Upper lobe of left lung (tissue), 4 donors: ENCODE data around the gene USPL1.

Experiments used
- EP300 ChIP-seq, 4 donors: sonication (generic); formaldehyde crosslinking; IDR thresholded peaks; one replicate each; pipeline ENCODE4 v1.5.1; 2017; ENCODE audit warnings: antibody characterized with exemption in 4 of 4, control low read depth in 2 of 4
- POLR2A ChIP-seq, 4 donors: fragments of 450-650 bp; IDR thresholded peaks; one replicate each; pipeline ENCODE4 v1.5.1; 2016 to 2017; ENCODE audit warnings: antibody characterized with exemption in 4 of 4, mild to moderate bottlenecking in 2 of 4
- POLR2AphosphoS5 ChIP-seq, 2 donors: sonication (generic); formaldehyde crosslinking; IDR thresholded peaks; one replicate each; pipeline ENCODE4 v1.5.1; 2017; ENCODE audit warnings: antibody characterized with exemption in 2 of 2
- TF ChIP-seq, protein P1 (sequence below), 6 experiments: fragments of 450-650 bp in 4 of 6; fragments of 200-600 bp in 2 of 6; sonication (generic) in 2 of 6; IDR thresholded peaks; one replicate each; pipeline ENCODE4 v1.5.1; 2016 to 2019; ENCODE audit warnings: antibody characterized with exemption in 6 of 6

DNA sequence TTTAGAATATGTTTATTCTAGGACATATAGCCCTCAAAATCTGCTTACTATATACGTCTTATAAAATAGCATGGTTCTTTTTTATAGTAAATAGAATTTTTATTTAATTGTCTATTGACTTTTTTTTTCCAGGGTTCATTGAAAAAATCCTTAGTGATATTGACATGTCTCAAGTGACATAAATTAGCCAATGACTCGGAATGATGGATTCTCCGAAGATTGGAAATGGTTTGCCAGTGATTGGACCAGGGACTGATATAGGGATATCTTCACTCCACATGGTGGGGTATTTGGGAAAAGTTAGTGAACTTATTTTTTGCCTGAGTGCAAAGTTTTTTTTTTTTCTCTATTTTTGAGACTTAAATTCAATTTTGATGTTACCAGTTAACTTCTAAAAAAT lies 3.2 kb downstream of the USPL1 start:
- TF ChIP-seq POLR2AphosphoS5 (IDR thresholded peaks at IDR 0.05) (no peak), POLR2A (IDR thresholded peaks at IDR 0.05) (no peak), EP300 (IDR thresholded peaks at IDR 0.05) (no peak)
- TF ChIP-seq, protein P1, sequence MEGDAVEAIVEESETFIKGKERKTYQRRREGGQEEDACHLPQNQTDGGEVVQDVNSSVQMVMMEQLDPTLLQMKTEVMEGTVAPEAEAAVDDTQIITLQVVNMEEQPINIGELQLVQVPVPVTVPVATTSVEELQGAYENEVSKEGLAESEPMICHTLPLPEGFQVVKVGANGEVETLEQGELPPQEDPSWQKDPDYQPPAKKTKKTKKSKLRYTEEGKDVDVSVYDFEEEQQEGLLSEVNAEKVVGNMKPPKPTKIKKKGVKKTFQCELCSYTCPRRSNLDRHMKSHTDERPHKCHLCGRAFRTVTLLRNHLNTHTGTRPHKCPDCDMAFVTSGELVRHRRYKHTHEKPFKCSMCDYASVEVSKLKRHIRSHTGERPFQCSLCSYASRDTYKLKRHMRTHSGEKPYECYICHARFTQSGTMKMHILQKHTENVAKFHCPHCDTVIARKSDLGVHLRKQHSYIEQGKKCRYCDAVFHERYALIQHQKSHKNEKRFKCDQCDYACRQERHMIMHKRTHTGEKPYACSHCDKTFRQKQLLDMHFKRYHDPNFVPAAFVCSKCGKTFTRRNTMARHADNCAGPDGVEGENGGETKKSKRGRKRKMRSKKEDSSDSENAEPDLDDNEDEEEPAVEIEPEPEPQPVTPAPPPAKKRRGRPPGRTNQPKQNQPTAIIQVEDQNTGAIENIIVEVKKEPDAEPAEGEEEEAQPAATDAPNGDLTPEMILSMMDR (IDR thresholded peaks at IDR 0.05) = no peak
